Endometrial microvascular endothelial cells (primary cell): ENCODE measurements around the gene MREG. TPM values are rescaled to one million over a fixed set of nuclear protein-coding genes. Genes with fewer than 3 reads are reported as not detected.
"Not testable (repeated sequence)": the region's sequence is repeated elsewhere in the genome, so short reads cannot be mapped to it uniquely, and the experiment has no call there.

ENCODE experiments used
- in situ Hi-C: cut with HindIII; loops from 2 replicates; pipeline ENCODE4 v1.10.0; 2017; ENCODE audit warnings: low sequenced_read_pairs, low pct_unique_long_range_greater_than_20kb; ENCODE audit errors: inconsistent ontology term
- total RNA-seq: library from RNA; depleted of rRNA; stranded (reverse); fragments of >200 nt; gene quantifications from one replicate; pipeline ENCODE4 v1.2.3, GENCODE V29; 2015; ENCODE audit errors: inconsistent ontology term

MREG gene
- total RNA-seq, 1 donor from 2014 or later: 5.9 TPM

- in situ Hi-C loops: no loop called here
Observed at GRCh38 chr2:216001216-216002100, 11.9 kb downstream of the MREG start.

DNA sequence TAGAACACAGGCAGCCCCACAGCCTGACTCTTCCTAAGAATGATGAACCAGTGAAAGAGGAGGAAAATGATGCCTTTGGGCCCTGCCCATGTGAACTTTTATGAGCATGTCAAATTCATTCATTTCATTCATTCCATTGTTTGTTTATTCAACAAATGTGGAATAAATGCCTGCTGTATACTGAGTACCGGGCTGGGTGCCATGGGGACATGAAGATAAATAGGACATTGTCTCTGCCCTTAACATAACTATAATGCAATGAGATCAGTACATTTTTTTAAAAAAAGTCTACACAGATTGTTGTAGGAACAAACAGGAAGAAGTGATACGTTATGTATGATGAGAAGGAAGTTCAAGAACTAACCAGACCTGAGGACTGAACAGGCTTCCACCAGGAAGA is 14.7 kb downstream of the MREG start:
- in situ Hi-C loops: no loop called here

- in situ Hi-C loops: no loop called here
Observed at GRCh38 chr2:215997219-215997618, 16.1 kb downstream of the MREG start.

DNA sequence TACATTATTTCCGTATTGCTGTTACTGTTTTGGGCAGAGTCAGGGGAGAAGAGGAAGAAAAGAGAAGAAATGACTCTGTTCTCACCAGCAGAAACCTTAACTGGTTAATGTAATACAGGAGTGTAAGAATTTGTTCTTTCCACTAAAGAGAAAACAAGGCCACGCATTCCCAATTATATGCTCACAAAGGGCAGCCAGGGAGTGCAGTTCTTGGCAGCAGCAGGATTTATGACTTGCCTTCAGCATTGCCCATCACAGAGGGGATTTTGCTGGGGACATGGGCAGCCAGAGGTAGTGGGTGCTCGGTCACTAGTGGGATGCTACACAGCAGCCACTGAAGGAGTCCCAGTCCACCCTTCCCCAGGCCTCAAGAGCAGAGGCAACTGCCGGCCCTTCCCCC is 18.4 kb downstream of the MREG start:
- in situ Hi-C loops: no loop called here

GRCh38 chr2:215988556-215989207 is 24.7 kb downstream of the MREG start:
- in situ Hi-C loops: not testable (repeated sequence)

GRCh38 chr2:215985257-215985656 is 28.1 kb downstream of the MREG start:
- in situ Hi-C loops: no loop called here

DNA sequence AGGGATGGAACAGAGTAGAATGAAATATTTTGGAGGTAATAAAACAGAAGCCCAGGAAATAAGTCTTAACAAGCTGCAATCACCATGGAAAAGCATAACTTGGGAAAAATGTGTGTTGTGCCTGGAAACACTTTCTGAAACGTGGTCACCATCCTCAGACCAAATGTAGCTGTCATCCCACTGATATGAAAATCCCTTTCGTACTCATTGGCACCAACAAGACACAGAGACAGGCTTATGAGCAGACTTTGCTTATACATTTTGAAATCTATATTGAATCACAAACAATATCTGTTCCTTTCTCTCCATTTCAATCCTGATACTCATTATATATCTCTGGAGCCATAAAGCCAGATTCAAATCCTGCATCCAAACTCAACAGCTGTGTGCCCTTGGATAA is 28.7 kb downstream of the MREG start:
- in situ Hi-C loops: no loop called here

DNA sequence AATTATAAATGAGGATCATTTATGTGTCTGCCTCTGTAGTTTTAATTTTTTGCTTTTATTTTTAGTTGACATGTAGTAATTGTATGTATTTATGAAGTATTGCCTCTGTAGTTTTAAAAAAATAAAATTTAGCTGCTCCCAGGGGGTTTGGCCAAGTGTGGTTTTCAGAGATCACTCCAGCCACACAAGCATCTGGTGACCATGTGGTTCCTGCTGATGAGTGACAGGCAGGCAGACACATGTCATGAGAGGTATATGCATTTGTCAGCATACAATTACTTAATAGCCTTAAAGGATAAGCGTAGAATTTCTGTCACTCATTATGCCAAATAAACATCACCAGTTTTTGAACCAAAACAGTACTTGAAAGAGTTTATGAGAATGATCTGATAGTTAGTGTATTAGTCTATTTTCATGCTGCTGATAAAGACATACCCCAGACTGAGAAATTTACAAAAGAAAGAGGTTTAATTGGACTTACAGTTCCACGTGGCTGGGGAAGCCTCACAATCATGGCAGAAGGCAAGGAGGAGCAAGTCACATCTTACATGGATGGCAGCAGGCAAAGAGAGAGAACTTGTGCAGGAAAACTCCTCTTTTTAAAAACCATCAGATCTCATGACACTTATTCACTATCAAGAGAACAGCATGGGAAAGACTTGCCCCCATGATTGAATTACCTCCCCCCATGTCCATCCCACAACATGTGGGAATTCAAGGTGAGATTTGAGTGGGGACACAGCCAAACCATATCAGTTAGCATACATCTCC is 29.6 kb downstream of the MREG start:
- in situ Hi-C loops: no loop called here

GRCh38 chr2:215982465-215982875 is 30.9 kb downstream of the MREG start:
- in situ Hi-C loops: no loop called here

- in situ Hi-C loops: no loop called here
Observed at GRCh38 chr2:215981115-215981514, 32.2 kb downstream of the MREG start.

- in situ Hi-C loops: no loop called here
Observed at GRCh38 chr2:215979620-215980019, 33.7 kb downstream of the MREG start.

DNA sequence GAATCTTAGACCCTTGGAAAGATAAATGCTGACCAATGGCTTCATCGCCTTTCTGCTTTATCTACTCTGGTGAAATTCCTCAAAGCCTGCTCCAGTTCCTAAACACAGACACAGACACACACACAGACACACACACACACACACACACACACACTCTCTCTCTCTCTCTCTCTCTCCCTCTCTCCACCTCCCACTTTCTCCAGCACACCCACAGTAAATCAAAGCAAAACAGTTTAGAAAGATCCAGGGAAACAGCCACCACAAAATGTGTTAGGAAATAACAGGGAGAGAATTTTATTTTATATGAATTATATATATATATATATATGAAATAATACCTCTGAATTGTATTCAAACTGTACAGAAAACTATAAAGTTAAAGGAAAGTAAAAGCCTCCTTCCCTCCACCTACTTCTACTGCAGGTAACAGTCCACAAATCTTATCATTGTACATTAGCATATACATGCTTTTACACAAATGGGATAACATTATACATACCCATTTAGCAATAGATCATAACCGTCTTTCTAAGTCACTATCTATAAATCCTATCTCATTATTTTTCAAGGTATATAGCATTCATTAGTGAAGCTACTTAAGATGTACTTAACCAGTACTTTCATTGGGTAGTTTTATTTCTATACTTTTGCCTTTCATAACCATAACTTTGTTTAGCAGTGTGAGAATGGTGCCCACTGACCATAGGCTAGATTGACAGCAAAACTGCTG is 38.5 kb downstream of the MREG start:
- in situ Hi-C loops: no loop called here

- in situ Hi-C loops: no loop called here
Observed at GRCh38 chr2:215973954-215974699, 39.2 kb downstream of the MREG start.

- in situ Hi-C loops: no loop called here
Observed at GRCh38 chr2:215973145-215973792, 40.1 kb downstream of the MREG start.

- in situ Hi-C loops: no loop called here
Observed at GRCh38 chr2:215971671-215972070, 41.7 kb downstream of the MREG start.

DNA sequence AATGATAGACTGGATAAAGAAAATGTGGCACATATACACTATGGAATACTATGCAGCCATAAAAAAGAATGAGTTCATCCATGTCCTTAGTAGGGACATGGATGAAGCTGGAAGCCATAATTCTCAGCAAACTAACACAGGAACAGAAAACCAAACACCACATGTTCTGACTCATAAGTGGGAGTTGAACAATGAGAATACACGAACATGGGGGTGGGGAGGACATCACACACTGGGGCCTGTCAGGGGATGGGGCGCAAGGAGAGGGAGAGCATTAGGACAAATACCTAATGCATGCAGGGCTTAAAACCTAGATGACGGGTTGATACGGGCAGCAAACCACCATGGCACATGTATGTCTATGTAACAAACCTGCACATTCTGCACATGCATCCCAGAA is 42.5 kb downstream of the MREG start:
- in situ Hi-C loops: not testable (repeated sequence)

GRCh38 chr2:215970425-215970824 is 42.9 kb downstream of the MREG start:
- in situ Hi-C loops: no loop called here
